DMS114 treated with DMSO at 0.1 percent for 48 hours (cell line): ENCODE measurements around the gene CEACAM1.
"Not testable (repeated sequence)": the region's sequence is repeated elsewhere in the genome, so short reads cannot be mapped to it uniquely, and the experiment has no call there.

Source experiments
- DNase-seq: peaks from one replicate; lab custom pipeline; 2025; ENCODE audit not compliant: unreplicated experiment; lab: John Stamatoyannopoulos, UW

The CEACAM1 gene

DNA sequence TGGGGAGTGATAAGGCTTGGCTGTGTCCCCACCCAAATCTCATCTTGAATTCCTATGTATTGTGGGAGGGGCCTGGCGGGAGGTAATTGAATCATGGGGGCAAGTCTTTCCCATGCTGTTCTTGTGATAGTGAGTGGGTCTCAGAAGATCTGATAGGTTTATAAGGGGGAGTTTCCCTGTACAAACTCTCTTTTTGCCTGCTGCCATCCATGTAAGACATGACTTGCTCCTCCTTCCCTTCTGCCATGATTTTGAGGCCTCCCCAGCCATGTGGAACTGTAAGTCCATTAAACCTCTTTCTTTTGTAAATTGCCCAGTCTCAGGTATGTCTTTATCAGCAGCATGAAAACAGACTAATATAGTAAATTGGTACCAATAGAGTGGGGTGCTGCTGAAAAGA lies 20.8 kb upstream of the CEACAM1 start:
- not testable (repeated sequence) for DNase-seq

DNA sequence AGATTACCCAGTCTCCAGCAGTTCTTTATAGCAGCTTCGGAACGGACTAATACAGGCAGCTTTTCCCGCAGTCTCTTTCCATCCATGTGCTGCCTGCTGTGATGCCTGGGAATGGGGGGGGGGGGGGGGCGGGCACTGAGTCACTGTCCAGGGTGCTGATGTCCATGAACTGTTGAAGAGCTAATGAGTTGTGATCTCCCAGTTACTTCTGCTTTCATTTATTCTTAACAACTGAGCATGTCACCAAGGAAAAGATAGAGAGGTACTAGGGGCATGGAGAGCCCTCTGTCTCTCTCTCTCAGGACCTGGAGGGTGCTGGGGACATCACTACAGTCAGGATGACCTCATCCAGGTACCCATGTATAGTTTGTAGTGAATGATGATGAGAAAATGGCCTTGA lies 20.3 kb upstream of the CEACAM1 start:
- no peak for DNase-seq

GRCh38 chr19:42547929-42548328 lies 19.6 kb upstream of the CEACAM1 start:
- DNase-seq = no peak

DNA sequence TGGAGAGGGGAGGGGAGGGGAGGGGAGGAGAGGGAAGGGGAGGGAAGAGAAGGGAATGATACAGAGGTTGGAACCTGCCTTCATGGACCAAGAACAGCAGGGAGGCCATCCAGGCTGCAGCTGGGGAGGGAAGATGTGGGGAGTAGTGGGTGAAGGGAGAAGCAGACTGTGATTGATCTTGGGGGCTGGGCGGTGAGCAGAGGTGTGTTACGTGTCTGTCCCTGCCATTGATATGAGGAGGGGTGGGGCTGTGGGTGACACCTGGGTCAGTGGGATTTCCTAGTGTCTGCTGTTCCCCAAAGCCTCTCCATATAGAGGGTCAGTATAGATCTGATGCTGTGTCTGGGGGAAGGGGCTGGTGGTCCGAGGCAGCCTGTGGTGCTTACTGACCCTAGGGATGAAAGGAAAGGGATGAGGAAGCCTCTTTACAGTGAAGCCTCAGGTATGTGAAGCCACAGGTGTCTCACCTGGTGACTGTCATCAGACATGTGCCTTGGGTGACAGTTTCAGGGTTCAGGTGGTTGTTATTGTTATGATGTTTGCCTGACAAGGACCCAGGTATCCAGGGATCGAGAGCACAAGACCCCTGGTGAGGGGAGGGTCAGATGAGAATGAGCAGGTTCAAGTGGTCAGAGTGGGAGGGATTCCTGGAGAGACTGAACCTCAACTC lies 18.7 kb upstream of the CEACAM1 start:
- DNase-seq = no peak

GRCh38 chr19:42544146-42544545 lies 15.9 kb upstream of the CEACAM1 start:
- DNase-seq = no peak

- no peak for DNase-seq
Measured at GRCh38 chr19:42542791-42543190, 14.5 kb upstream of the CEACAM1 start.

GRCh38 chr19:42540071-42540553 lies 11.8 kb upstream of the CEACAM1 start:
- DNase-seq = no peak

DNA sequence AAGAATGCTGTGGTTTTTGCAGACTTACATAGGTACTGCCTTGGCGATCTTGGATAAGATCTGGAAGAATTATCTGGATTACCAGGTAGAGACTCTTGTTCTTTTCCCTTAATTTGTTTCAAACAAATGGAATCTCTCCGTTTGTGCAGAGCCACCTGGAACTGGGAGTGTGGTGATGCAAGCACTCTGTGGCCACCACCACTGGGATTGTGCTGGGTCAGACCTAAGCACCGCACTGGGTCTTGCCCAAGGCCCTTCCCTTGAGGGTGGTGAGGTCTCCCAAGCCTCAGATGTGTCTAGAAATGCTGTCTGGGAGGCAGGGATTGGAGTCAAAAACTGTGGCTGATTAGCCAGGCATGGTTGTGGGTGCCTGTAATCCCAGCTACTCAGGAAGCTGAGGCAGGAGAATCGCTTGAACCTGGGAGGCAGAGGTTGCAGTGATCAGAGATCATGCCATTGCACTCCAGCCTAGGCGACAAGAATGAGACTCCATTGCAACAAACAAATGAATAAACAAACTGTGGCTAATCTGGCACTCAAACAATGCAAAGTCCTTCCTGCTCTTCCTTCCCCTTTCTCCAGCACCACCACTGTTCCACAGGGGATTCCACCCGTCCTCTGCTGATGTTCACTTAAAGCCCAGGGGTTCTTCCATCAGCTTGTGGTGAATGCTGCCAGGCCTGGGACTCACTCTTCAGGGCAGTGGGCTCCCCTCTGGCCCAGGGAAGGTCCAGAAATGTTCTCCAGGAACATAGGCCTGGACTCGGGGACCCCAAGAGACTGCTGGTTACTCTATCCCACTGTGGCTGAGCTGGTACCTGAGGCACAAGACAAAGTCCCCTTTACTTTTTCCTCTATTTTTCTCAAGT lies 10.8 kb upstream of the CEACAM1 start:
- DNase-seq = no peak

DNA sequence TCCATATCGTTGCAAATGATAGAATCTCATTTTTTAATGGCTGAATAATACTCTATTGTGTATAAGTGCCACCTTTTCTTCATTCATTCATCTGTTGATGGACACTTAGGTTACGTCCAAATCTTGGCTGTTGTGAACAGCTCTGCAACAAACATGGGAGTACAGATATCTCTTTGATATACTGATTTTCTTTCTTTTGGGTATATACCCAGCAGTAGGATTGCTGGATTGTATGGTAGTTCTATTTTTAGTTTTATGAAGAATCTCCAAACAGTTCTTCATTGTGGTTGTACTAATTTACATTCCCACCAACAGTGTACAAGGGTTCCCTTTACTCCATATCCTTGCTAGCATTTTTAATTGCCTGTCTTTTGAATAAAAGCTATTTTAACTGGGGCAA lies 7.0 kb upstream of the CEACAM1 start:
- not testable (repeated sequence) for DNase-seq

DNA sequence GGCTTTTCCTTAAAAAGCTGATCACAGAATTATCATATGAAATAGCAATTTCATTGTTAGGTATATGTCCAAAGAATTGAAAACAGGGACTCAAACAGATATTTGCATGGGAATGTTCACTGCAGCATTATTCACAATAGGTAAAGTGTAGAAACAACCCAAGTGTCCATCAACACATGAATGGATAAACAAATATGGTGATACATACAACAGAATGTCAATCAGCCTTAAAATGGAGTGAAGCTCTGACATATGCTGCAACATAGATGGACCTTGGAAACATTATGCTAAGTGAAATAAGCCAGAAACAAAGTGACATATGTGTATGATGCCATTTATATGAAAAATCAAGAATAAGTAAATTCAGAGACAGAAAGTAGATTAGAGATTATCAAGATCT lies 6.1 kb upstream of the CEACAM1 start:
- no peak for DNase-seq

GRCh38 chr19:42532891-42533290 lies 4.6 kb upstream of the CEACAM1 start:
- no peak for DNase-seq

DNA sequence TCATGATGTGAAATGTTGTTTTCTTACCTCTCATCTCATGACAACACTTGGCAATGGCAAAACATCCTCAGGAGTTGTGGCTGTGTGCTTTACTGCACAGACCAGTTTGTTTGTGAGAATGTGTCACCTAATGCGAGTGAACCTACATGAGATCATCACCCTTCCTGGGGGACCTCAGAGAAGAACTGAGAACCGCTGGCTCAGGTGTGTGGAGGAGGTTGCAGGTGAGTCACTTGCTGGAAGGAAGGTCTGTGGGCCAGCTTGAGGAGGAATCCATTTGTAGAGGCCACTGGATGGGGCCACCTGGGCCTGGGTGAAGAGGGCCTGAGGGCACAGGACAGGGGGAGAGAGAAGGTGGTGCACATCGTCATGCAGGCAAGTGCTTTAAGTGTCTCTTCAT lies 3.0 kb upstream of the CEACAM1 start:
- DNase-seq = no peak

DNA sequence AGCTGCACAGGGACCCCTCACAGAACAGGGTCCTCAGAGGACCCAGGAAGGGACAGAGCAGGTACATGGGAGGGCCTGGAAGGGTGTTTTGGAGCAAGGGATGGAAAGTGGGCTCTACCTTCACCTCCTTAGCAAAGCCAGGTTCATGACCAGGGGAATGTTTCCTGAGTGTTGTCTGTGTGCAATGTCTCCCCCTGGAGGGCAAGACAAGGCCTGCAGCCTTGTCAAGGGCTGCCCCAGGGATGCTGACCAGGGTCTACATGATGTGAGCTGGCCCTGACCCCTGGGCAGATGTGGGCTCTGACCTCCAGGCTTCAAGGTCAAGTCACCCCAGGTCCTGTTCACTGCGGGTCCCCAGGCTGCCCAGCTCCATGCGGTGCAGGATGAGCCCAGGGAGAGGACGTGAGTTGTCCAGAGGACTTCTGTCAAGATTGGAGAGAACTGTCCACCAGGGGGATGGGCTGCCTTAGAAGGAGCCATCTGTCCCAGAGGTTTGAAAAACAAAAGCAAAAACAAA lies 1.0 kb upstream of the CEACAM1 start:
- DNase-seq = peak; percentile 16

DNA sequence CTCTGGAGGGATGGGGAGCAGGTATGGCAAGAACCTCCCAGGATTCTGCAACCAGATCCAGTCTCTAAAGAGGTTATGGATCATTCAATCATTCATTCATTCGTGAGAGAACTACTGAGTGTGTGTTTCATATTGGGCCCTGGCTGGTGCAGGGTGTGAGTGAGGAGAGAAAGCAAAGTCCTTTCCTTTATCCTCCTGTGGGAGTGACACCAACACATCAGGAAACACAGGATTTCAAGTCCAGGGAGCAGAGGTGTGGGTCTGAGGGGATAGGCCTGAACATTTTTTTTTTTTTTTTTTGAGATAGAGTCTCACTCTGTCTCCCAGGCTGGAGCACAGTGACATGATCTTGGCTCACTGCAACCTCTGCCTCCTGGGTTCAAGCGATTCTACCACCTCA lies 3.3 kb downstream of the CEACAM1 start:
- DNase-seq = no peak

- no peak for DNase-seq
Measured at GRCh38 chr19:42524250-42524649, 4.0 kb downstream of the CEACAM1 start.

DNA sequence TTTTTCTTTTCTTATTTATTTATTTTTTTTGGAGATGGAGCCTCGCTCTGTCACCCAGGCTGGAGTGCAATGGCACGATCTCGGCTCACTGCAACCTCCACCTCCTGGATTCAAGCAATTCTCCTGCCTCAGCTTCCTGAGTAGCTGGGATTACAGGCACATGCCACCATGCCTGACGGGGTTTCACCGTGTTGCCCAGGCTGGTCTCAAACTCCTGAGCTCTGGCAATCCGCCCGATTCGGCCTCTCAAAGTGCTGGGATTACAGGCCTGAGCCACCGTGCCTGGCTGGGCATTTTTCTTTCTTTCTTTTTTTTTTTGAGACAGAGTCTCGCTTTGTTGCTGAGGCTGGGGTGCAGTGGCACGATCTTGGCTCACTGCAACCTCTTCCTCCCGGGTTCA lies 6.0 kb downstream of the CEACAM1 start:
- DNase-seq = not testable (repeated sequence)

GRCh38 chr19:42521346-42522030 lies 6.8 kb downstream of the CEACAM1 start:
- no peak for DNase-seq

DNA sequence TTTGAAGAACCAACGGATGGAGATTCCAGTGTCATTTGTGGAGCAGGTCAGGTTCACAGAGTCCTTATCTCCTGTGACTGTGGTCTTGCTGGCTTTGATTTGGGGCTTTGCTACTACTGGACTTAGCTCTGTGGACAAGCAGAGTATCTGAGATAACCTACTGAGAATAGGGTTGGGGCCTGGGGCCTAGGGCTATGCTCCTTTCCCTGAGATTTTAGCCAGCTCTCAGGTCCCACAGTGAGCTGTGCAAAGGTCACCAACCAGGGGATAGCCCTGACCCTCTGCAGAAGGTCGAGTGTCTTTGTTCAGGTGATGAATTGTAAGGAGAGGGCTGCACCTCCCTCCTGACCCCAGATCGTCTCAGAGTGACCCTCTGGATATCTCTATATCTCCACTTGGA lies 9.2 kb downstream of the CEACAM1 start:
- DNase-seq = no peak

GRCh38 chr19:42516771-42517170 lies 11.5 kb downstream of the CEACAM1 start:
- no peak for DNase-seq

DNA sequence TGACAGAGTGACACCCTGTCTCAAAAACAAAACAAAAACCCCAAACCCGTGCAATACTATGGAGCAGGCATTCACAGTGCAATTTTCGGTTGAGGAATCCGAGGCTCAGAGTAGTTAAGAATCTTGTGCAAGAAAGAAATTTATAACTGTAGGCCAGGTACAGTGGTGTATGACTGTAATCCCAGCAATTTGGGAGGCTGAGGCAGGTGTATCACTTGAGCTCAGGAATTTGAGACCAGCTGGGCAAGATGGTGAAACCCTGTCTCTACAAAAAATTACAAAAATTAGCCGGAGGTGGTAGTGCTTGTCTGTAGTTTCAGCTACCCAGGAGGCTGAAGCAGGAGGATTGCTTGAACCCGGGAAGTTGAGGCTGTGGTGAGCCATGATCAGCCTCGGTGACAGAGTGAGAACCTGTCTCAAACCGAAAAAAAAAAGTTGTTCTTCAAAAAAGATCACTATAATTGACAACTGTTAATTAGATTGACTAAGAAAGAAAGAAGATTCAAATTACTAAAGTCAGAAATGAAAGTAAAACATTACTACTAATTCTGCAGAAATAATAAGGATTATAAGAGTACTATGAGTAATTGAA lies 12.9 kb downstream of the CEACAM1 start:
- no peak for DNase-seq

DNA sequence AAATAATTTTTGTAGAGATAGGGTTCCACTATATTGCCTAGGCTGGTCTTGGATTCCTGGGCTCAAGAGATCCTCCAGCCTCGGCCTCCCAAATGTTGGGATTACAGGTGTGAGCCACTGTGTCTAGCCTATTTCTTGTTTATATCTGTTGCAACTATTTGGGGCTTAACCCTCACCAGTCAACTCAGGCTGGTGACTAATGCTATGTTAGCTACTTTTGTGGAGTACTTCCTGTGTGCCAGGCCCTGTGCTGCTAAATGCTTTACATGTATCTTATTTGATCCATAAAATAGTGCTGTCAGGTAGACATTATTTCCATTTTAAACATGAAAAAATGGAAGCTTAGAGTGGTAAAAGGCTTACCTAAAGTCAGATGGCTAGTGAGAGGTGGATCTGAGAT lies 13.8 kb downstream of the CEACAM1 start:
- no peak for DNase-seq
